ENCODE results near the gene RDH11.
A peak's percentile ranks its signal among the peaks of the same experiment; 100 is the strongest.

Gene RDH11

DNA sequence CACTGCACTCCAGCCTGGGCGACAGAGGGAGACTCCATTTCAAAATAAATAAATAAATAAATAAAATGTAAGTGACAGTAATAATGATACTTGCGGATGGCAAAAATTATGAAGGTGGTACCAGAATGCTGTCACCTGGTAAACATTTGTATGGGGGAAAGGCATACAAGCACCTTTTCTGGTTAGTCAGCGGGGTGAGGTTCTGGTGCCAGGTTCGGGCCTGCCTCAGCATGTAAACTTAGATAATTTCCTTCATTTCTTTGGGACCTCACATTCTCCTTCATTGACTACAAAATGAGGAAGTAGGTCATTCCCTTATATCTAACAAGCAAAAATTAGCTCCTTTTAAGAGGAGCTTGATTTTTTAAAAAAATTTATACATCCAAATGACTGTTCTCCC lies 31.9 kb downstream of the RDH11 start (continued):
- no peak for TF ChIP-seq ZNF335 (tag by site-specific recombination; conservative IDR thresholded peaks at IDR 0.05)
- no peak for TF ChIP-seq ZNF544 (tag by site-specific recombination; IDR thresholded peaks at IDR 0.05)
- TF ChIP-seq ZFP37 (tag by site-specific recombination; IDR thresholded peaks at IDR 0.05) = no peak
- TF ChIP-seq ZNF654 (tag by site-specific recombination; IDR thresholded peaks at IDR 0.05; ENCODE audit: low read depth) = no peak
- TF ChIP-seq, protein P1, sequence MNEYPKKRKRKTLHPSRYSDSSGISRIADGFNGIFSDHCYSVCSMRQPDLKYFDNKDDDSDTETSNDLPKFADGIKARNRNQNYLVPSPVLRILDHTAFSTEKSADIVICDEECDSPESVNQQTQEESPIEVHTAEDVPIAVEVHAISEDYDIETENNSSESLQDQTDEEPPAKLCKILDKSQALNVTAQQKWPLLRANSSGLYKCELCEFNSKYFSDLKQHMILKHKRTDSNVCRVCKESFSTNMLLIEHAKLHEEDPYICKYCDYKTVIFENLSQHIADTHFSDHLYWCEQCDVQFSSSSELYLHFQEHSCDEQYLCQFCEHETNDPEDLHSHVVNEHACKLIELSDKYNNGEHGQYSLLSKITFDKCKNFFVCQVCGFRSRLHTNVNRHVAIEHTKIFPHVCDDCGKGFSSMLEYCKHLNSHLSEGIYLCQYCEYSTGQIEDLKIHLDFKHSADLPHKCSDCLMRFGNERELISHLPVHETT (tag by site-specific recombination; IDR thresholded peaks at IDR 0.05) = no peak
- no peak for TF ChIP-seq BCL11B (tag by site-specific recombination; IDR thresholded peaks at IDR 0.05; ENCODE audit: low read depth)
- no peak for TF ChIP-seq KLF10 (tag by site-specific recombination; IDR thresholded peaks at IDR 0.05)
- TF ChIP-seq, protein P2, sequence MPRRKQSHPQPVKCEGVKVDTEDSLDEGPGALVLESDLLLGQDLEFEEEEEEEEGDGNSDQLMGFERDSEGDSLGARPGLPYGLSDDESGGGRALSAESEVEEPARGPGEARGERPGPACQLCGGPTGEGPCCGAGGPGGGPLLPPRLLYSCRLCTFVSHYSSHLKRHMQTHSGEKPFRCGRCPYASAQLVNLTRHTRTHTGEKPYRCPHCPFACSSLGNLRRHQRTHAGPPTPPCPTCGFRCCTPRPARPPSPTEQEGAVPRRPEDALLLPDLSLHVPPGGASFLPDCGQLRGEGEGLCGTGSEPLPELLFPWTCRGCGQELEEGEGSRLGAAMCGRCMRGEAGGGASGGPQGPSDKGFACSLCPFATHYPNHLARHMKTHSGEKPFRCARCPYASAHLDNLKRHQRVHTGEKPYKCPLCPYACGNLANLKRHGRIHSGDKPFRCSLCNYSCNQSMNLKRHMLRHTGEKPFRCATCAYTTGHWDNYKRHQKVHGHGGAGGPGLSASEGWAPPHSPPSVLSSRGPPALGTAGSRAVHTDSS (tag by site-specific recombination; IDR thresholded peaks at IDR 0.05) = no peak

DNA sequence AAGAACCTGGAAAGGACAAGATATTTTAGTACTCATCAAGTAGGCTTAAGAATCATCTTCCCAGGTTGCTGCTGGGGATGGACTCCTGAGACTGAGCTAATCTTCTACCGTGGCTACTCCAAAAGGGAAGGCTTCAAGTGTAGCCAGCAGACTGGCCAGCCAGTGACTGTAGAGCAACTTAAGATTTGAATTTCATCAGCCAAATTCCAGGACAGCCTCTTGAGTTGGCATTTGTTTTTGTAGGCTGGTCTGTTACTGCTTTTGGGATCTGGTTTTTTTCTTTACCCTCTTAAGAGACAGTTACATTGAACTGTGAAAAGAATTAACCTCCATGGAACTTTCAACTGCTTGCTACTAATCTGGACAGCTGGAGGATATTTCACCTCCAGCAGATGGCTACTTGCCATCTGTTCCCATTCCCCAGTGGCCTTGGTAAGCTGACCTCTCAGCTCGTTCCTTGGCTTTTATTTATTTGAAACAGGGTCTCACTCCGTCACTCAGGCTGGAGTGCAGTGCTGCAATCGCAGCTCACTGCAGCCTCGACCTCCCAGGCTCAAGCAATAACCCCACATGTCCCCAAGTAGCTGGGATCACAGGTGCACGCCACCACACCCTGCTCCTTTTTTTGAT lies 41.8 kb downstream of the RDH11 start:
- H3K4me3 ChIP-seq (ENCODE audit: low read depth, low read length) = no peak overlapping the region
- no peak overlapping the region for H3K27ac ChIP-seq (ENCODE audit: extremely low read depth, low read depth, low read length)
- peaks cover 57 to 88% of the 10 kb centered on the region in 2 experiments for H3K36me3 ChIP-seq (ENCODE audit: control insufficient read depth in 2 of 2, insufficient read depth in 1 of 2, low read length in 2 of 2)
- TF ChIP-seq, protein P3, sequence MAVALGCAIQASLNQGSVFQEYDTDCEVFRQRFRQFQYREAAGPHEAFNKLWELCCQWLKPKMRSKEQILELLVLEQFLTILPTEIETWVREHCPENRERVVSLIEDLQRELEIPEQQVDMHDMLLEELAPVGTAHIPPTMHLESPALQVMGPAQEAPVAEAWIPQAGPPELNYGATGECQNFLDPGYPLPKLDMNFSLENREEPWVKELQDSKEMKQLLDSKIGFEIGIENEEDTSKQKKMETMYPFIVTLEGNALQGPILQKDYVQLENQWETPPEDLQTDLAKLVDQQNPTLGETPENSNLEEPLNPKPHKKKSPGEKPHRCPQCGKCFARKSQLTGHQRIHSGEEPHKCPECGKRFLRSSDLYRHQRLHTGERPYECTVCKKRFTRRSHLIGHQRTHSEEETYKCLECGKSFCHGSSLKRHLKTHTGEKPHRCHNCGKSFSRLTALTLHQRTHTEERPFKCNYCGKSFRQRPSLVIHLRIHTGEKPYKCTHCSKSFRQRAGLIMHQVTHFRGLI (tag by site-specific recombination; IDR thresholded peaks at IDR 0.05) = no peak
- TF ChIP-seq ZNF175 (tag by site-specific recombination; IDR thresholded peaks at IDR 0.05) = no peak
- no peak for TF ChIP-seq ZNF423 (tag by site-specific recombination; IDR thresholded peaks at IDR 0.05)
- TF ChIP-seq ZSCAN23 (tag by site-specific recombination; IDR thresholded peaks at IDR 0.05) = no peak
- TF ChIP-seq ZFP37 (tag by site-specific recombination; IDR thresholded peaks at IDR 0.05) = no peak
- TF ChIP-seq, protein P4, sequence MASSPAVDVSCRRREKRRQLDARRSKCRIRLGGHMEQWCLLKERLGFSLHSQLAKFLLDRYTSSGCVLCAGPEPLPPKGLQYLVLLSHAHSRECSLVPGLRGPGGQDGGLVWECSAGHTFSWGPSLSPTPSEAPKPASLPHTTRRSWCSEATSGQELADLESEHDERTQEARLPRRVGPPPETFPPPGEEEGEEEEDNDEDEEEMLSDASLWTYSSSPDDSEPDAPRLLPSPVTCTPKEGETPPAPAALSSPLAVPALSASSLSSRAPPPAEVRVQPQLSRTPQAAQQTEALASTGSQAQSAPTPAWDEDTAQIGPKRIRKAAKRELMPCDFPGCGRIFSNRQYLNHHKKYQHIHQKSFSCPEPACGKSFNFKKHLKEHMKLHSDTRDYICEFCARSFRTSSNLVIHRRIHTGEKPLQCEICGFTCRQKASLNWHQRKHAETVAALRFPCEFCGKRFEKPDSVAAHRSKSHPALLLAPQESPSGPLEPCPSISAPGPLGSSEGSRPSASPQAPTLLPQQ (tag by site-specific recombination; IDR thresholded peaks at IDR 0.05) = peak; percentile 64
- TF ChIP-seq ZNF548 (tag by site-specific recombination; IDR thresholded peaks at IDR 0.05) = no peak
- CTCF ChIA-PET = interaction anchor here (1.3 to 1.4 kb wide), 2 partner anchors 12 to 226 kb away, joined by 4 to 5 read pairs; no protein-coding TSS in a partner anchor
- H3K9me3 ChIP-seq (ENCODE audit: control insufficient read depth, insufficient read depth, low read depth, low read length) = no peaks in the 10 kb centered on the region
- POLR2A ChIA-PET = no interaction called here
- H3K4me1 ChIP-seq (ENCODE audit: control insufficient read depth, insufficient read depth, low read length) = no peaks in the 10 kb centered on the region

DNA sequence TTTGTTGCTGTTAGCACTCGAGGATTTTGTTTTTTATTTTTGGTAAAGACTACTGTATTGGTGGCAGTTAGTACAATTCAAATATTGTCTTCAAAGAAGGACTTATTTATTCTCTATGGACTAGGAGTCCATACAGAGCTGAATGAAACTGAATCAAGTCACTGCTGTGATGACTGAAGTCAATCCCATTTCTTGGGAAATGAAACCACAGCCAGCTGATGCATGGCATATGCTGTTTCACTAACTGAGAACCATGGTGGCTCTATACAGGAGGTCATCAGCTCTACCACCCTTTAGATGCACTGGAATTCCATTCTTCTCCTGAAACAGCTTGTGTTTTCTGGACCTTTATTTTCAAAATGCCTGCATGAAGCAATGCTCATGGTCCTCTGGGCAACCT lies 43.4 kb downstream of the RDH11 start:
- Histone ChIP-seq H3K4me1 (ENCODE audit: control insufficient read depth, insufficient read depth, low read length) (no peaks in the 10 kb centered on the region), H3K27ac (ENCODE audit: extremely low read depth, low read depth, low read length) (no peak overlapping the region), H3K9me3 (ENCODE audit: control insufficient read depth, insufficient read depth, low read depth, low read length) (no peaks in the 10 kb centered on the region), H3K4me3 (ENCODE audit: low read depth, low read length) (no peak overlapping the region), H3K36me3 (ENCODE audit: control insufficient read depth in 2 of 2, insufficient read depth in 1 of 2, low read length in 2 of 2) (peaks cover 55 to 91% of the 10 kb centered on the region in 2 experiments)
- ChIA-PET POLR2A (no interaction called here), CTCF (interaction anchor here (0.6 to 1.8 kb wide), 4 partner anchors 15 to 126 kb away, joined by 3 to 7 read pairs (median 4); no protein-coding TSS in a partner anchor)
- TF ChIP-seq ZNF133 (tag by site-specific recombination; IDR thresholded peaks at IDR 0.05) (no peak), HOXA7 (CRISPR knock-in tag; IDR thresholded peaks at IDR 0.05; ENCODE audit: borderline replicate concordance) (no peak), ZNF2 (tag by site-specific recombination; IDR thresholded peaks at IDR 0.05) (no peak), ZNF701 (tag by site-specific recombination; IDR thresholded peaks at IDR 0.05) (no peak), OSR2 (tag by site-specific recombination; IDR thresholded peaks at IDR 0.05) (no peak), ZNF776 (tag by site-specific recombination; IDR thresholded peaks at IDR 0.05; ENCODE audit: borderline replicate concordance) (no peak), ZNF169 (tag by site-specific recombination; IDR thresholded peaks at IDR 0.05) (no peak), ZNF324 (tag by site-specific recombination; IDR thresholded peaks at IDR 0.05) (no peak), ZNF274 (IDR thresholded peaks at IDR 0.05; ENCODE audit: low read length) (no peak), ZNF274 (tag by site-specific recombination; IDR thresholded peaks at IDR 0.05; ENCODE audit: borderline replicate concordance) (no peak), ZNF239 (tag by site-specific recombination; IDR thresholded peaks at IDR 0.05) (no peak), IKZF3 (tag by site-specific recombination; IDR thresholded peaks at IDR 0.05) (no peak)
- TF ChIP-seq, protein P5, sequence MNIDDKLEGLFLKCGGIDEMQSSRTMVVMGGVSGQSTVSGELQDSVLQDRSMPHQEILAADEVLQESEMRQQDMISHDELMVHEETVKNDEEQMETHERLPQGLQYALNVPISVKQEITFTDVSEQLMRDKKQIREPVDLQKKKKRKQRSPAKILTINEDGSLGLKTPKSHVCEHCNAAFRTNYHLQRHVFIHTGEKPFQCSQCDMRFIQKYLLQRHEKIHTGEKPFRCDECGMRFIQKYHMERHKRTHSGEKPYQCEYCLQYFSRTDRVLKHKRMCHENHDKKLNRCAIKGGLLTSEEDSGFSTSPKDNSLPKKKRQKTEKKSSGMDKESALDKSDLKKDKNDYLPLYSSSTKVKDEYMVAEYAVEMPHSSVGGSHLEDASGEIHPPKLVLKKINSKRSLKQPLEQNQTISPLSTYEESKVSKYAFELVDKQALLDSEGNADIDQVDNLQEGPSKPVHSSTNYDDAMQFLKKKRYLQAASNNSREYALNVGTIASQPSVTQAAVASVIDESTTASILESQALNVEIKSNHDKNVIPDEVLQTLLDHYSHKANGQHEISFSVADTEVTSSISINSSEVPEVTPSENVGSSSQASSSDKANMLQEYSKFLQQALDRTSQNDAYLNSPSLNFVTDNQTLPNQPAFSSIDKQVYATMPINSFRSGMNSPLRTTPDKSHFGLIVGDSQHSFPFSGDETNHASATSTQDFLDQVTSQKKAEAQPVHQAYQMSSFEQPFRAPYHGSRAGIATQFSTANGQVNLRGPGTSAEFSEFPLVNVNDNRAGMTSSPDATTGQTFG (tag by site-specific recombination; IDR thresholded peaks at IDR 0.05; ENCODE audit: borderline replicate concordance) = no peak

Measured in HEK293 (cell line).